Brain pericyte (primary cell): ENCODE measurements around the gene GALNT17.

Source experiments
- DNase-seq: peaks from one replicate; pipeline ENCODE4 v3.0.0-alpha.2; 2012; ENCODE audit warnings: low read depth, low spot score

GALNT17 gene

GRCh38 chr7:71682841-71683781, 551.2 kb downstream of the GALNT17 start:
- DNase-seq = no peak

GRCh38 chr7:71687286-71687685, 555.3 kb downstream of the GALNT17 start:
- DNase-seq = no peak

- DNase-seq = no peak
Measured at GRCh38 chr7:71687831-71688599, 556.1 kb downstream of the GALNT17 start.

GRCh38 chr7:71691538-71691937, 559.6 kb downstream of the GALNT17 start:
- no peak for DNase-seq

- DNase-seq = no peak
Measured at GRCh38 chr7:71694665-71695064, 562.7 kb downstream of the GALNT17 start.

- DNase-seq = no peak
Measured at GRCh38 chr7:71695186-71695585, 563.2 kb downstream of the GALNT17 start.

GRCh38 chr7:71696511-71696910, 564.6 kb downstream of the GALNT17 start:
- no peak for DNase-seq

GRCh38 chr7:71697400-71697799, 565.5 kb downstream of the GALNT17 start:
- no peak for DNase-seq

GRCh38 chr7:71705217-71705616, 573.3 kb downstream of the GALNT17 start:
- no peak for DNase-seq

- DNase-seq = no peak
Measured at GRCh38 chr7:71705901-71706596, 574.1 kb downstream of the GALNT17 start.

- DNase-seq = no peak
Measured at GRCh38 chr7:71706597-71706975, 574.6 kb downstream of the GALNT17 start.

GRCh38 chr7:71707041-71707440, 575.1 kb downstream of the GALNT17 start:
- no peak for DNase-seq

GRCh38 chr7:71708710-71709109, 576.8 kb downstream of the GALNT17 start:
- DNase-seq = no peak

GRCh38 chr7:71710442-71710841, 578.5 kb downstream of the GALNT17 start:
- DNase-seq = no peak

GRCh38 chr7:71712653-71713180, 580.8 kb downstream of the GALNT17 start:
- no peak for DNase-seq

GRCh38 chr7:71716690-71717089, 584.7 kb downstream of the GALNT17 start:
- DNase-seq = no peak

GRCh38 chr7:71718563-71718962, 586.6 kb downstream of the GALNT17 start:
- DNase-seq = no peak

GRCh38 chr7:71721742-71722141, 589.8 kb downstream of the GALNT17 start:
- no peak for DNase-seq

- no peak for DNase-seq
Measured at GRCh38 chr7:71723859-71724258, 591.9 kb downstream of the GALNT17 start.

- DNase-seq = no peak
Measured at GRCh38 chr7:71727347-71727746, 595.4 kb downstream of the GALNT17 start.

- no peak for DNase-seq
Measured at GRCh38 chr7:71731740-71732139, 599.8 kb downstream of the GALNT17 start.
